GM21717 (cell line): ENCODE results near the gene KRTAP4-3.
"Not testable (repeated sequence)": the region's sequence is repeated elsewhere in the genome, so short reads cannot be mapped to it uniquely, and the experiment has no call there.

Source experiments
- ATAC-seq: cut with Tn5 transposase; IDR thresholded peaks from one replicate; pipeline ENCODE4 v1.9.1; 2021; ENCODE audit warnings: mild to moderate bottlenecking, moderate library complexity; ENCODE audit not compliant: unreplicated experiment

Gene KRTAP4-3

GRCh38 chr17:41168121-41168520 is at the start of gene KRTAP4-3:
KRTAP4-3 (minus strand) TSS chr17:41168221; CDS start chr17:41168172, 49 bp downstream.
- ATAC-seq, result no peak

DNA sequence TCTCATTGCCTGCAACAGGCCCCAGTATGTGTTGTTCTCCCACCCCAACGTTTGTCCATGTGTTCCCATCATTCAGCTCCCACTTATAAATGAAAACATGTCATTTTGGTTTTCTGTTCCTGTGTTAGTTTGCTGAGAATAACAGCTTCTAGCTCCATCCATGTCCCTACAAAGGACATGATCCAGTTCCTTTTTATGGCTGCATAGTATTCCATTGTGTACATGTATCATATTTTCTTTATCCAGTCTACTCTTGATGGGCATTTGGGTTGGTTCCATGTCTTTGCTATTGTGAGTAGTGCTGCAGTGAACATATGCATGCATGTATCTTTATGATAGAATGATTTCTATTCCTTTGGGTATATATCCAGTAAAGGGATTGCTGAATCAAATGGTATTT is 47.7 kb upstream of the KRTAP4-3 start:
- no peak for ATAC-seq

GRCh38 chr17:41212524-41213169 is 44.6 kb upstream of the KRTAP4-3 start:
- no peak for ATAC-seq

GRCh38 chr17:41211845-41212466 is 43.9 kb upstream of the KRTAP4-3 start:
- no peak for ATAC-seq

GRCh38 chr17:41199421-41200078 is 31.5 kb upstream of the KRTAP4-3 start:
- no peak for ATAC-seq

GRCh38 chr17:41196068-41196467 is 28.0 kb upstream of the KRTAP4-3 start:
- ATAC-seq, result no peak

GRCh38 chr17:41190328-41190727 is 22.3 kb upstream of the KRTAP4-3 start:
- no peak for ATAC-seq

DNA sequence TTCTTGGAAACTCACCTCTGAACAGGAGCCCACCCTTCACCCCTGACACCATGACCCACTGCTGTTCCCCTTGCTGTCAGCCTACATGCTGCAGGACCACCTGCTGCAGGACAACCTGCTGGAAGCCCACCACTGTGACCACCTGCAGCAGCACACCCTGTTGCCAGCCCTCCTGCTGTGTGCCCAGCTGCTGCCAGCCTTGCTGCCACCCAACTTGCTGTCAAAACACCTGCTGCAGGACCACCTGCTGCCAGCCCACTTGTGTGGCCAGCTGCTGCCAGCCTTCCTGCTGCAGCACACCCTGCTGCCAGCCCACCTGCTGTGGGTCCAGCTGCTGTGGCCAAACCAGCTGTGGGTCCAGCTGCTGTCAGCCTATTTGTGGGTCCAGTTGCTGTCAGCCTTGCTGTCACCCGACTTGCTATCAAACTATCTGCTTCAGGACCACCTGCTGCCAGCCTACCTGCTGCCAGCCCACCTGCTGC is 21.9 kb upstream of the KRTAP4-3 start, which contains the start of gene KRTAP9-1:
Gene KRTAP9-1, plus strand, starts transcription at position 51 of the 482 bp plus-strand sequence. Its CDS starts 0 bp downstream, at position 51.
- ATAC-seq, result not testable (repeated sequence)

- ATAC-seq, result no peak
Measured at GRCh38 chr17:41186872-41187271, 18.9 kb upstream of the KRTAP4-3 start.

DNA sequence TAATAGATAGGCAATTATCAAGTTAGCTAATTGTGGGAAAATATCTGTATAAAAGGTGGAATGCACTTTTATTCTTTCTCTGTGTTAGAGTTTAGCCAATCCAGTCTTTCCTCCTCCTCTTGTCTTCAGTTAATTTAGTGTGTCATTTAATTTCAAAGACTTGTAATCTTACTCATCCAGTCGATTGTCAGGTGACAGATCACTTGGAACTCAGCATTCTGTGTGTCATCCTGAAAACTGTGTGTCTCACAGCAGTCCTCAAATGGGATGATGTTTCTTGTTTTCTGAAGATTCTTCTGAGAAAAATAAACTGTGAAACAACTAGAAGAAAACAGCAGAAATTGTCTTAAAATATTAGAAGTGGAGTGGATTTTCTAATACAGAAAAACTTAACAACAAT is 17.0 kb upstream of the KRTAP4-3 start:
- ATAC-seq, result no peak

DNA sequence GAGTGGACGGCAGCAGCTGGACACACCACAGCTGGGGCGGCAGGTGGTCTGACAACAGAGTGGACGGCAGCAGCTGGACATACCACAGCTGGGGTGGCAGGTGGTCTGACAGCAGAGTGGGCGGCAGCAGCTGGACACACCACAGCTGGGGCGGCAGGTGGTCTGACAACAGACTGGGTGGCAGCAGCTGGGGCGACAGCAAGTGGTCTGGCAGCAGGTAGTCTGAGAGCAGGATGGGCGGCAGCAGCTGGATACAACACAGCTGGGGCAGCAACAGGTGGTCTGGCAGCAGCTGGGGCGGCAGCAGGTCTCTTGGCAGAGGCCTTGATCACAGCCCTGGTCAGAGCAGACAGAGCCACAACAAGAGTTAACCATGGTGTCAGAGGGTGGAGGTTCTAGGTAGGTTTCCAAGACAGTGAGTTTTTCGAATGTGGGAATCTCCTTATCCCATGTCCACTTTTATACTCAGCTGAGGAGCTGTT is 16.5 kb upstream of the KRTAP4-3 start, which contains the start of gene KRTAP4-1:
Gene KRTAP4-1, minus strand, starts transcription at position 432 of the 482 bp plus-strand sequence. Its CDS starts 57 bp downstream, at position 375.
- ATAC-seq, result no peak

GRCh38 chr17:41178843-41179616 is 11.0 kb upstream of the KRTAP4-3 start:
- ATAC-seq, result no peak

DNA sequence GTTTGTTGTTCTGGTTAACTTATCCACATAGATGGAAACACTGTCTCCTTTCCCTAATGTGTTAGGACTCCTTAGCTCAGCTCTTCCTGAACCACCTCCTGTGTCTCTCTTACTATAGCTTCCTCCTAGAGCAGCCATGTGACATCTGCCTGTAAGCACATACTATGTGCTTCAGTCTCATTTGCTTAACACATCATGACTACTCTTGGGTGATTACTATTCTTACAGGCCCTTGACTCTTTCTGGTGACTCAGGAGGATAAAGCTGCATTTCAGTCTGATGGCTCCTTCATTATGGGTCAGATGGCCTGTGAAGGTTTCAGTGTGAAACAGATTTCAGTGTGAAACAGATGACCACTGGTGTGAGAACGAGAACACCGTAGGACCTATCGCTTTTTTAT is 10.3 kb upstream of the KRTAP4-3 start:
- ATAC-seq, result no peak

- ATAC-seq, result no peak
Measured at GRCh38 chr17:41177727-41178271, 9.8 kb upstream of the KRTAP4-3 start, which contains the start of gene KRTAP4-2. KRTAP4-2 (minus strand) TSS chr17:41178221; CDS start chr17:41178164, 57 bp downstream.

- ATAC-seq, result no peak
Measured at GRCh38 chr17:41176744-41177387, 8.8 kb upstream of the KRTAP4-3 start.

DNA sequence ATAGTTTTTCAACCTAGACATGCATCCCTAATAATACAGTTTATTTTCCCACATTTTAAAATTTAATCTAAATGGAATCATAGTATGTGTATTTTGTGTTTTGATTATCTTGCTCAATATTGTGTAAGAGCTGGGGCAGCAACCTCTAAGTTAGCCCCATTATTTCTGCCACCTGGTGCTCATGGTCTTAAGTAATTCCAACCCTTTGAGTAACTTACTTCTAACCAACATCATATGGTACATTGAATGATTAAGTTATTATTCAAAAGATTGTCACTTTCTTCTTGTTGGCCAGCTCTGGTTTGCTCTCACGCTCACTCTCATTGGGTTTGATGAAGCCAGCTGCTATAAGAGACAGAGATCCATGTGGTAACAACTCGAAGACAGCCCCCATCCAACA is 3.9 kb upstream of the KRTAP4-3 start:
- no peak for ATAC-seq

DNA sequence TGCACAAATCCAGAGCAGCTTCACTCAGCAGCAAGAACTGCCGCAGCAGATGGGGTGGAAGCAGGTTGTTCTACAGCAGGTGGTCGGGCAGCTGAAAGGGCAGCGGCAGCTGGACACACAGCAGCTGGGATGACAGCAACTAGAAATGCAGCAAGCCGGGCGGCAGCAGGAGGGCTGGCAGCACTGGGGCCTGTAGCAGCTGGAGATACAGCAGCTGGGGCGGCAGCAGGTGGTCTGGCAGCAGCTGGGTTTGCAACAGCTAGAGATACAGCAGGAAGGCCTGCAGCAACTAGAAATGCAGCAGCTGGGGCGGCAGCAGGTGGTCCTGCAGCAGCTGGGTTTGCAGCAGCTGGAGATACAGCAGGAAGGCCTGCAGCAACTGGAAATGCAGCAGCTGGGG is 460 bp downstream of the KRTAP4-3 start:
- no peak for ATAC-seq

GRCh38 chr17:41163828-41164227 is 4.2 kb downstream of the KRTAP4-3 start:
- no peak for ATAC-seq

GRCh38 chr17:41160648-41161047 is 7.4 kb downstream of the KRTAP4-3 start, which contains the start of gene KRTAP4-4:
KRTAP4-4 (minus strand) TSS chr17:41160748; CDS start chr17:41160691, 57 bp downstream.
- no peak for ATAC-seq

GRCh38 chr17:41160190-41160589 is 7.8 kb downstream of the KRTAP4-3 start:
- not testable (repeated sequence) for ATAC-seq
